OCI-LY7 (cell line): ENCODE data around the gene EIF5A2. TPM values are rescaled to one million over a fixed set of nuclear protein-coding genes. Genes with fewer than 3 reads are reported as not detected.

Experiments used
- BruUV-seq: library from RNA; stranded (reverse); fragments of 400-500 nt; replicated peaks from 2 replicates; lab custom pipeline; 2021; lab: Mats Ljungman, UMichigan
- CTCF ChIA-PET: fragments of 300-600 bp; sonication (Branson Sonifier 250); formaldehyde crosslinking; loops from one replicate; lab custom pipeline; 2022; ENCODE audit warnings: antibody characterized with exemption; ENCODE audit not compliant: unreplicated experiment; lab: Charles Lee
- POLR2A ChIA-PET: fragments of 300-600 bp; sonication (Branson Sonifier 250); formaldehyde crosslinking; loops from one replicate; lab custom pipeline; 2022; ENCODE audit warnings: antibody characterized with exemption; lab: Charles Lee
- DNase-seq: peaks from one replicate; pipeline ENCODE4 v3.0.0-alpha.2; 2015; ENCODE audit warnings: low spot score
- H2AFZ ChIP-seq: fragments of 200-600 bp; sonication (generic), shearing (Covaris generic); 2 replicates; pipeline ENCODE4 v1.6.1; 2014; ENCODE audit warnings: mild to moderate bottlenecking, antibody characterized with exemption, low read length, moderate library complexity
- H3K27ac ChIP-seq: fragments of 200-600 bp; sonication (generic); 2 replicates; pipeline ENCODE4 v1.5.1; 2014; ENCODE audit warnings: mixed run types, low read depth, mild to moderate bottlenecking, moderate library complexity, low read length, inconsistent platforms; ENCODE audit not compliant: poor library complexity, severe bottlenecking
- H3K36me3 ChIP-seq: fragments of 200-600 bp; sonication (generic); 2 replicates; pipeline ENCODE4 v1.6.1; 2014; ENCODE audit warnings: mild to moderate bottlenecking, antibody characterized with exemption, low read length, moderate library complexity, mixed read lengths; ENCODE audit not compliant: insufficient read depth
- H3K4me1 ChIP-seq: fragments of 200-600 bp; sonication (generic); 2 replicates; pipeline ENCODE4 v1.5.1; 2014; ENCODE audit warnings: mild to moderate bottlenecking, low read length; ENCODE audit not compliant: insufficient read depth, poor library complexity, severe bottlenecking
- H3K4me2 ChIP-seq: fragments of 200-600 bp; sonication (generic); 2 replicates; pipeline ENCODE4 v1.6.1; 2014; ENCODE audit warnings: mild to moderate bottlenecking, low read length
- H3K4me3 ChIP-seq: fragments of 200-600 bp; sonication (generic); 2 replicates; pipeline ENCODE4 v1.5.1; 2014; ENCODE audit warnings: mild to moderate bottlenecking, low read depth, low read length; ENCODE audit not compliant: poor library complexity, severe bottlenecking
- H3K79me2 ChIP-seq: fragments of 200-600 bp; sonication (generic); 2 replicates; pipeline ENCODE4 v1.6.1; 2016; ENCODE audit warnings: low read depth, mild to moderate bottlenecking, low read length, moderate library complexity, mixed read lengths; ENCODE audit not compliant: insufficient read depth
- H3K9me2 ChIP-seq: fragments of 200-600 bp; sonication (generic); 2 replicates; pipeline ENCODE4 v1.6.1; 2016; ENCODE audit warnings: mild to moderate bottlenecking, low read length, mixed read lengths; ENCODE audit not compliant: insufficient read depth
- H3K9me3 ChIP-seq: fragments of 200-600 bp; sonication (generic); 2 replicates; pipeline ENCODE4 v1.6.1; 2014; ENCODE audit warnings: mild to moderate bottlenecking, mixed run types, low read length, mixed read lengths
- H4K20me1 ChIP-seq: fragments of 200-600 bp; sonication (generic); 2 replicates; pipeline ENCODE4 v1.6.1; 2014; ENCODE audit warnings: mild to moderate bottlenecking, antibody characterized with exemption, low read length, moderate library complexity, mixed read lengths; ENCODE audit not compliant: insufficient read depth
- CTCF ChIP-seq: fragments of 200-600 bp; sonication (generic); conservative IDR thresholded peaks from 2 replicates; pipeline ENCODE4 v1.5.1; 2014; ENCODE audit warnings: mild to moderate bottlenecking, antibody characterized with exemption, low read length, moderate library complexity, mixed read lengths
- EZH2phosphoT487 ChIP-seq: fragments of 200-600 bp; sonication (generic); IDR thresholded peaks from 2 replicates; pipeline ENCODE4 v1.6.1; 2018; ENCODE audit warnings: low read depth, borderline replicate concordance, mild to moderate bottlenecking, mixed run types, antibody characterized with exemption, low read length, moderate library complexity, mixed read lengths
- intact Hi-C: fragments of 100-400 bp; cut with micrococcal nuclease; formaldehyde crosslinking; loops from one replicate; pipeline ENCODE4 v1.10.0; 2022; ENCODE audit not compliant: unreplicated experiment
- total RNA-seq, 2 experiments: library from RNA; depleted of rRNA in 1 of 2; stranded (reverse); fragments of >200 nt in 1 of 2; shearing (Covaris generic) in 1 of 2; gene quantifications; 2 replicates each; pipeline ENCODE4 v1.2.3, GENCODE V29; 2014 to 2022

EIF5A2 gene
- total RNA-seq, 2 experiments from 2014 or later = 3.1 to 21.9 TPM

- peaks cover 14% of the 10 kb centered on the region for H3K4me1 ChIP-seq
- intact Hi-C loops = no loop called here
- BruUV-seq = no TSS peak
- H3K9me3 ChIP-seq = no peaks in the 10 kb centered on the region
- ChIA-PET CTCF (no interaction called here), POLR2A (interaction anchor here (0.5 to 1.0 kb wide), 3 partner anchors 10 to 675 kb away, joined by 3 to 5 read pairs (median 3); no protein-coding TSS in a partner anchor)
- no peak for TF ChIP-seq EZH2phosphoT487
- TF ChIP-seq CTCF = no peak
- no peak overlapping the region for H2AFZ ChIP-seq
- H3K4me2 ChIP-seq = no peak overlapping the region
- no peaks in the 10 kb centered on the region for H3K9me2 ChIP-seq
- no peak overlapping the region for H3K4me3 ChIP-seq
- peaks cover 34% of the 10 kb centered on the region for H3K36me3 ChIP-seq
- H3K27ac ChIP-seq = no peak overlapping the region
- H3K79me2 ChIP-seq = peaks cover 15% of the 10 kb centered on the region
- H4K20me1 ChIP-seq = peaks cover 14% of the 10 kb centered on the region
- no peak for DNase-seq
Measured at GRCh38 chr3:170862618-170863374, 45.6 kb downstream of the EIF5A2 start.

GRCh38 chr3:170858599-170858998 is 49.8 kb downstream of the EIF5A2 start:
- Histone ChIP-seq H3K79me2 (no peaks in the 10 kb centered on the region), H3K9me3 (no peaks in the 10 kb centered on the region), H3K36me3 (no peaks in the 10 kb centered on the region), H3K9me2 (no peaks in the 10 kb centered on the region), H3K27ac (no peak overlapping the region), H3K4me1 (no peaks in the 10 kb centered on the region), H3K4me2 (no peak overlapping the region), H3K4me3 (no peak overlapping the region), H4K20me1 (no peaks in the 10 kb centered on the region), H2AFZ (no peak overlapping the region)
- DNase-seq = no peak
- ChIA-PET CTCF (no interaction called here), POLR2A (interaction anchor here (2.1 kb wide), 1 partner anchor 11 kb away, joined by 5 read pairs; the partner anchor contains the start of gene RPL22L1)
- BruUV-seq = no TSS peak
- intact Hi-C loops = no loop called here
- TF ChIP-seq CTCF = no peak
- TF ChIP-seq EZH2phosphoT487 = no peak

- intact Hi-C loops = no loop called here
- ChIA-PET CTCF (no interaction called here), POLR2A (interaction anchor here (1.8 kb wide), 1 partner anchor 9 kb away, joined by 5 read pairs; no protein-coding TSS in a partner anchor)
- no TSS peak for BruUV-seq
- DNase-seq = no peak
- H4K20me1 ChIP-seq = no peaks in the 10 kb centered on the region
- H3K9me2 ChIP-seq = no peaks in the 10 kb centered on the region
- no peaks in the 10 kb centered on the region for H3K36me3 ChIP-seq
- no peak overlapping the region for H2AFZ ChIP-seq
- no peak overlapping the region for H3K4me2 ChIP-seq
- no peaks in the 10 kb centered on the region for H3K79me2 ChIP-seq
- H3K4me3 ChIP-seq = no peak overlapping the region
- H3K4me1 ChIP-seq = no peaks in the 10 kb centered on the region
- H3K9me3 ChIP-seq = no peaks in the 10 kb centered on the region
- H3K27ac ChIP-seq = no peak overlapping the region
- TF ChIP-seq EZH2phosphoT487 (no peak), CTCF (no peak)
Measured at GRCh38 chr3:170852324-170852723, 56.1 kb downstream of the EIF5A2 start.
